H9 (cell line): ENCODE data around the gene TRIM54. TPM values are rescaled to one million over a fixed set of nuclear protein-coding genes. Genes with fewer than 3 reads are reported as not detected.

Experiments
- DNase-seq: peaks from one replicate; pipeline ENCODE4 v3.0.0-alpha.2; 2017
- H2AFZ ChIP-seq: one replicate; pipeline ENCODE4 v1.6.1; 2013; ENCODE audit warnings: mild to moderate bottlenecking, low read length, control low read depth, moderate library complexity
- H2AK5ac ChIP-seq: 2 replicates; pipeline ENCODE4 v1.6.1; 2013; ENCODE audit warnings: low read length, control low read depth, mixed read lengths; ENCODE audit not compliant: insufficient read length
- H2BK120ac ChIP-seq: one replicate; pipeline ENCODE4 v1.6.1; 2013; ENCODE audit warnings: low read depth, mild to moderate bottlenecking, low read length, control low read depth, inconsistent platforms; ENCODE audit not compliant: poor library complexity, severe bottlenecking
- H2BK12ac ChIP-seq: 2 replicates; pipeline ENCODE4 v1.6.1; 2013; ENCODE audit warnings: low read length, control low read depth, mixed read lengths, low read depth; ENCODE audit not compliant: insufficient read length
- H2BK15ac ChIP-seq: 2 replicates; pipeline ENCODE4 v1.6.1; 2013; ENCODE audit warnings: low read depth, low read length, control low read depth
- H2BK20ac ChIP-seq: one replicate; pipeline ENCODE4 v1.6.1; 2013; ENCODE audit warnings: low read depth, mild to moderate bottlenecking, low read length, control low read depth, inconsistent platforms; ENCODE audit not compliant: poor library complexity, severe bottlenecking
- H2BK5ac ChIP-seq: 2 replicates; pipeline ENCODE4 v1.6.1; 2013; ENCODE audit warnings: low read length, control low read depth, mixed read lengths; ENCODE audit not compliant: insufficient read length
- H3K14ac ChIP-seq: 2 replicates; pipeline ENCODE4 v1.6.1; 2013; ENCODE audit warnings: low read length, control low read depth; ENCODE audit not compliant: insufficient read depth
- H3K18ac ChIP-seq: 2 replicates; pipeline ENCODE4 v1.6.1; 2013; ENCODE audit warnings: low read depth, mild to moderate bottlenecking, mixed read lengths, low read length, control low read depth; ENCODE audit not compliant: insufficient read length
- H3K23ac ChIP-seq: 2 replicates; pipeline ENCODE4 v1.6.1; 2013; ENCODE audit warnings: low read length, control low read depth, mixed read lengths, low read depth; ENCODE audit not compliant: insufficient read length
- H3K23me2 ChIP-seq: 2 replicates; pipeline ENCODE4 v1.6.1; 2013; ENCODE audit warnings: low read depth, mild to moderate bottlenecking, mixed read lengths, low read length, control low read depth; ENCODE audit not compliant: insufficient read length, poor library complexity, severe bottlenecking
- H3K27ac ChIP-seq: 2 replicates; pipeline ENCODE4 v1.5.1; 2013; ENCODE audit warnings: low read length, control low read depth, mixed read lengths, low read depth; ENCODE audit not compliant: insufficient read length
- H3K27me3 ChIP-seq: 2 replicates; pipeline ENCODE4 v1.6.1; 2013; ENCODE audit warnings: low read length, control low read depth, inconsistent platforms; ENCODE audit not compliant: insufficient read depth
- H3K4ac ChIP-seq: 2 replicates; pipeline ENCODE4 v1.6.1; 2013; ENCODE audit warnings: low read depth, mild to moderate bottlenecking, control low read depth, inconsistent platforms, low read length, moderate library complexity
- H3K4me1 ChIP-seq: 2 replicates; pipeline ENCODE4 v1.6.1; 2013; ENCODE audit warnings: low read length, control low read depth, inconsistent platforms; ENCODE audit not compliant: insufficient read depth
- H3K4me2 ChIP-seq: 2 replicates; pipeline ENCODE4 v1.6.1; 2013; ENCODE audit warnings: low read length, control low read depth, mixed read lengths; ENCODE audit not compliant: insufficient read length, insufficient read depth
- H3K56ac ChIP-seq: 2 replicates; pipeline ENCODE4 v1.6.1; 2013; ENCODE audit warnings: low read depth, mild to moderate bottlenecking, mixed read lengths, low read length, control low read depth; ENCODE audit not compliant: insufficient read length
- H3K79me1 ChIP-seq: 2 replicates; pipeline ENCODE4 v1.6.1; 2013; ENCODE audit warnings: low read depth, mild to moderate bottlenecking, moderate library complexity, low read length, control low read depth, inconsistent platforms; ENCODE audit not compliant: insufficient read depth, poor library complexity, severe bottlenecking
- H3K79me2 ChIP-seq: 2 replicates; pipeline ENCODE4 v1.6.1; 2013; ENCODE audit warnings: low read length, control low read depth, inconsistent platforms; ENCODE audit not compliant: insufficient read depth
- H3K9ac ChIP-seq: 2 replicates; pipeline ENCODE4 v1.6.1; 2013; ENCODE audit warnings: low read length, control low read depth, mixed read lengths; ENCODE audit not compliant: insufficient read length; ENCODE audit errors: extremely low read depth
- H3K9me3 ChIP-seq: one replicate; pipeline ENCODE4 v1.6.1; 2013; ENCODE audit warnings: low read depth, low read length, inconsistent platforms; ENCODE audit not compliant: control insufficient read depth
- H3T11ph ChIP-seq: one replicate; pipeline ENCODE4 v1.6.1; 2013; ENCODE audit warnings: mild to moderate bottlenecking, low read length, control low read depth, inconsistent platforms
- H4K20me1 ChIP-seq: one replicate; pipeline ENCODE4 v1.6.1; 2013; ENCODE audit not compliant: control insufficient read depth, insufficient read length, insufficient read depth
- H4K5ac ChIP-seq: 2 replicates; pipeline ENCODE4 v1.6.1; 2013; ENCODE audit warnings: low read depth, mild to moderate bottlenecking, mixed read lengths, low read length, control low read depth; ENCODE audit not compliant: insufficient read length
- H4K8ac ChIP-seq: replicated peaks from 2 replicates; pipeline ENCODE4 v1.6.1; 2013; ENCODE audit warnings: low read length, control low read depth, mixed read lengths, low read depth; ENCODE audit not compliant: insufficient read length
- H4K91ac ChIP-seq: 2 replicates; pipeline ENCODE4 v1.6.1; 2013; ENCODE audit warnings: low read depth, mild to moderate bottlenecking, moderate library complexity, mixed read lengths, low read length, control low read depth; ENCODE audit not compliant: insufficient read length
- H3K27ac Mint-ChIP-seq, 3 experiments: 2 replicates in 2 of 3; 3 replicates in 1 of 3; pipeline ENCODE4 v1.8.0; 2020 to 2021; ENCODE audit warnings: mixed read lengths in 3 of 3, mild to moderate bottlenecking in 1 of 3, moderate library complexity in 1 of 3
- H3K27me3 Mint-ChIP-seq: 2 replicates; pipeline ENCODE4 v1.8.0; 2021; ENCODE audit warnings: low read depth, mild to moderate bottlenecking, moderate library complexity, mixed read lengths
- H3K36me3 Mint-ChIP-seq, 3 experiments: 2 replicates in 2 of 3; 3 replicates in 1 of 3; pipeline ENCODE4 v1.8.0; 2020 to 2021; ENCODE audit warnings: low read depth in 3 of 3, mixed read lengths in 3 of 3; ENCODE audit not compliant: insufficient read depth in 1 of 3
- H3K4me1 Mint-ChIP-seq, 2 experiments: 2 replicates each; pipeline ENCODE4 v1.8.0; 2020; ENCODE audit warnings: mixed read lengths in 2 of 2
- H3K4me3 Mint-ChIP-seq, 2 experiments: 2 replicates in 1 of 2; 3 replicates in 1 of 2; pipeline ENCODE4 v1.8.0; 2020 to 2021; ENCODE audit warnings: mild to moderate bottlenecking in 2 of 2, mixed read lengths in 2 of 2, moderate library complexity in 1 of 2
- H3K9me3 Mint-ChIP-seq, 2 experiments: 2 replicates in 1 of 2; 3 replicates in 1 of 2; pipeline ENCODE4 v1.8.0; 2020; ENCODE audit warnings: mild to moderate bottlenecking in 2 of 2, mixed read lengths in 2 of 2, moderate library complexity in 1 of 2
- CTCF ChIP-seq: fragments of 200-600 bp; sonication (generic); conservative IDR thresholded peaks from 3 replicates; pipeline ENCODE4 v1.8.0; 2021; ENCODE audit warnings: antibody characterized with exemption, mild to moderate bottlenecking
- WGBS: extraction: QIAGEN DNeasy Blood & Tissue Kit; methylation state at CpG from one replicate; pipeline ENCODE4 v1.1.7; 2013; ENCODE audit warnings: missing lambda C conversion rate, low lambda C conversion rate, mixed read lengths; ENCODE audit not compliant: insufficient read length; ENCODE audit errors: extremely low coverage; 5-methylcytosine and 5-hydroxymethylcytosine counted together
- total RNA-seq: library from RNA; stranded (reverse); gene quantifications from 2 replicates; pipeline ENCODE4 v1.2.1, GENCODE V29; 2021

The TRIM54 gene
- total RNA-seq, 1 experiment from 2014 or later = 5.0 TPM

- Histone ChIP-seq H3K79me1 (no peaks in the 10 kb centered on the region), H3K56ac (no peak overlapping the region), H3K23ac (no peak overlapping the region), H2BK20ac (no peak overlapping the region), H2AK5ac (no peak overlapping the region), H4K91ac (no peak overlapping the region), H3K79me2 (no peaks in the 10 kb centered on the region), H2AFZ (no peak overlapping the region), H4K8ac (no peak overlapping the region), H3T11ph (no peak overlapping the region), H3K14ac (no peak overlapping the region; the same call in 1 of the 2 replicates), H3K23me2 (peaks cover 9% of the 10 kb centered on the region), H3K27me3 (peaks cover 21% of the 10 kb centered on the region), H3K9ac (no peak overlapping the region), H3K18ac (no peak overlapping the region), H4K5ac (no peak overlapping the region), H3K9me3 (no peaks in the 10 kb centered on the region), H2BK5ac (no peak overlapping the region), H2BK120ac (no peak overlapping the region), H4K20me1 (no peaks in the 10 kb centered on the region), H2BK12ac (no peak overlapping the region), H2BK15ac (no peak overlapping the region), H3K27ac (no peak overlapping the region), H3K4me2 (no peak overlapping the region), H3K4me1 (no peaks in the 10 kb centered on the region), H3K4ac (no peak overlapping the region)
- DNase-seq = no peak
- Mint-ChIP-seq H3K36me3 (peaks cover 7 to 10% (median 9%) of the 10 kb centered on the region in 3 experiments; a peak in 6 of 7 replicates), H3K27ac (no peak overlapping the region), H3K9me3 (no peaks in the 10 kb centered on the region), H3K4me1 (peaks cover 5 to 9% of the 10 kb centered on the region in 2 experiments), H3K4me3 (no peak overlapping the region), H3K27me3 (peaks cover 52% of the 10 kb centered on the region)
- no CpG with 5 or more reads among the region's 26 CpGs for WGBS
- TF ChIP-seq CTCF = no peak
Observed at GRCh38 chr2:27306136-27306535, 23.9 kb downstream of the TRIM54 start.
